Measurements from ENCODE around the gene RRP9.

- no peak for TF ChIP-seq EZH2phosphoT487 (IDR thresholded peaks at IDR 0.05; ENCODE audit: borderline replicate concordance, low read length)
- no peak for TF ChIP-seq CTCF (IDR thresholded peaks at IDR 0.05; ENCODE audit: low read depth, low read length, poor library complexity, severe bottlenecking)
Observed at GRCh38 chr3:51934991-51935885, 6.5 kb downstream of the RRP9 start.
